ENCODE results near the gene CPA4.

Gene CPA4

GRCh38 chr7:130286881-130287280 is 6.1 kb upstream of the CPA4 start:
- Mint-ChIP-seq H3K36me3 (peaks cover 3% of the 10 kb centered on the region), H3K27me3 (no peaks in the 10 kb centered on the region), H3K9me3 (ENCODE audit: low read depth) (no peaks in the 10 kb centered on the region), H3K4me3 (no peak overlapping the region), H3K27ac (no peak overlapping the region), H3K4me1 (ENCODE audit: low read depth) (no peaks in the 10 kb centered on the region)

- no peaks in the 10 kb centered on the region for H3K4me1 Mint-ChIP-seq (ENCODE audit: low read depth)
- no peak overlapping the region for H3K27ac Mint-ChIP-seq
- H3K4me3 Mint-ChIP-seq = no peak overlapping the region
- peaks cover 3% of the 10 kb centered on the region for H3K36me3 Mint-ChIP-seq
- no peaks in the 10 kb centered on the region for H3K27me3 Mint-ChIP-seq
- no peaks in the 10 kb centered on the region for H3K9me3 Mint-ChIP-seq (ENCODE audit: low read depth)
Measured at GRCh38 chr7:130288168-130288567, 4.8 kb upstream of the CPA4 start.

GRCh38 chr7:130288829-130289228 is 4.1 kb upstream of the CPA4 start:
- peaks cover 3% of the 10 kb centered on the region for H3K36me3 Mint-ChIP-seq
- H3K27ac Mint-ChIP-seq = no peak overlapping the region
- no peaks in the 10 kb centered on the region for H3K27me3 Mint-ChIP-seq
- no peaks in the 10 kb centered on the region for H3K4me1 Mint-ChIP-seq (ENCODE audit: low read depth)
- no peaks in the 10 kb centered on the region for H3K9me3 Mint-ChIP-seq (ENCODE audit: low read depth)
- no peak overlapping the region for H3K4me3 Mint-ChIP-seq

GRCh38 chr7:130289478-130289877 is 3.5 kb upstream of the CPA4 start:
- no peaks in the 10 kb centered on the region for H3K9me3 Mint-ChIP-seq (ENCODE audit: low read depth)
- H3K36me3 Mint-ChIP-seq = no peaks in the 10 kb centered on the region
- H3K4me1 Mint-ChIP-seq (ENCODE audit: low read depth) = no peaks in the 10 kb centered on the region
- no peaks in the 10 kb centered on the region for H3K27me3 Mint-ChIP-seq
- H3K27ac Mint-ChIP-seq = no peak overlapping the region
- no peak overlapping the region for H3K4me3 Mint-ChIP-seq

- Mint-ChIP-seq H3K27ac (no peak overlapping the region), H3K4me1 (ENCODE audit: low read depth) (no peaks in the 10 kb centered on the region), H3K9me3 (ENCODE audit: low read depth) (no peaks in the 10 kb centered on the region), H3K4me3 (no peak overlapping the region), H3K27me3 (no peaks in the 10 kb centered on the region), H3K36me3 (no peaks in the 10 kb centered on the region)
Measured at GRCh38 chr7:130290745-130291144, 2.2 kb upstream of the CPA4 start.

GRCh38 chr7:130293521-130293920 is 560 bp downstream of the CPA4 start:
- Mint-ChIP-seq H3K4me1 (ENCODE audit: low read depth) (no peaks in the 10 kb centered on the region), H3K4me3 (no peak overlapping the region), H3K27me3 (no peaks in the 10 kb centered on the region), H3K9me3 (ENCODE audit: low read depth) (no peaks in the 10 kb centered on the region), H3K36me3 (no peaks in the 10 kb centered on the region), H3K27ac (no peak overlapping the region)

- Mint-ChIP-seq H3K4me1 (ENCODE audit: low read depth) (no peaks in the 10 kb centered on the region), H3K27ac (no peak overlapping the region), H3K9me3 (ENCODE audit: low read depth) (no peaks in the 10 kb centered on the region), H3K27me3 (no peaks in the 10 kb centered on the region), H3K4me3 (no peak overlapping the region), H3K36me3 (no peaks in the 10 kb centered on the region)
Measured at GRCh38 chr7:130294314-130294713, 1.4 kb downstream of the CPA4 start.

GRCh38 chr7:130296221-130296951 is 3.4 kb downstream of the CPA4 start:
- H3K36me3 Mint-ChIP-seq = no peaks in the 10 kb centered on the region
- no peaks in the 10 kb centered on the region for H3K4me1 Mint-ChIP-seq (ENCODE audit: low read depth)
- H3K27me3 Mint-ChIP-seq = no peaks in the 10 kb centered on the region
- H3K4me3 Mint-ChIP-seq = no peak overlapping the region
- H3K9me3 Mint-ChIP-seq (ENCODE audit: low read depth) = no peaks in the 10 kb centered on the region
- H3K27ac Mint-ChIP-seq = no peak overlapping the region

GRCh38 chr7:130297628-130298543 is 4.9 kb downstream of the CPA4 start:
- H3K27me3 Mint-ChIP-seq = no peaks in the 10 kb centered on the region
- no peak overlapping the region for H3K4me3 Mint-ChIP-seq
- no peaks in the 10 kb centered on the region for H3K4me1 Mint-ChIP-seq (ENCODE audit: low read depth)
- H3K27ac Mint-ChIP-seq = no peak overlapping the region
- no peaks in the 10 kb centered on the region for H3K36me3 Mint-ChIP-seq
- H3K9me3 Mint-ChIP-seq (ENCODE audit: low read depth) = no peaks in the 10 kb centered on the region

- Mint-ChIP-seq H3K27me3 (no peaks in the 10 kb centered on the region), H3K27ac (no peak overlapping the region), H3K4me1 (ENCODE audit: low read depth) (peaks cover 1% of the 10 kb centered on the region), H3K9me3 (ENCODE audit: low read depth) (no peaks in the 10 kb centered on the region), H3K36me3 (no peaks in the 10 kb centered on the region), H3K4me3 (no peak overlapping the region)
Measured at GRCh38 chr7:130298544-130299326, 5.8 kb downstream of the CPA4 start.

GRCh38 chr7:130299866-130300265 is 6.9 kb downstream of the CPA4 start:
- H3K4me3 Mint-ChIP-seq = no peak overlapping the region
- no peak overlapping the region for H3K27ac Mint-ChIP-seq
- H3K4me1 Mint-ChIP-seq (ENCODE audit: low read depth) = peaks cover 1% of the 10 kb centered on the region
- H3K27me3 Mint-ChIP-seq = no peaks in the 10 kb centered on the region
- H3K9me3 Mint-ChIP-seq (ENCODE audit: low read depth) = no peaks in the 10 kb centered on the region
- H3K36me3 Mint-ChIP-seq = no peaks in the 10 kb centered on the region

GRCh38 chr7:130301501-130302020 is 8.6 kb downstream of the CPA4 start:
- Mint-ChIP-seq H3K27ac (no peak overlapping the region), H3K36me3 (no peaks in the 10 kb centered on the region), H3K4me3 (no peak overlapping the region), H3K4me1 (ENCODE audit: low read depth) (peaks cover 1% of the 10 kb centered on the region), H3K27me3 (no peaks in the 10 kb centered on the region), H3K9me3 (ENCODE audit: low read depth) (no peaks in the 10 kb centered on the region)

- H3K4me3 Mint-ChIP-seq = no peak overlapping the region
- H3K36me3 Mint-ChIP-seq = no peaks in the 10 kb centered on the region
- no peak overlapping the region for H3K27ac Mint-ChIP-seq
- H3K9me3 Mint-ChIP-seq (ENCODE audit: low read depth) = no peaks in the 10 kb centered on the region
- peaks cover 1% of the 10 kb centered on the region for H3K4me1 Mint-ChIP-seq (ENCODE audit: low read depth)
- H3K27me3 Mint-ChIP-seq = no peaks in the 10 kb centered on the region
Measured at GRCh38 chr7:130302649-130303048, 9.7 kb downstream of the CPA4 start.

GRCh38 chr7:130303127-130303526 is 10.2 kb downstream of the CPA4 start:
- Mint-ChIP-seq H3K4me3 (no peak overlapping the region), H3K4me1 (ENCODE audit: low read depth) (peaks cover 1% of the 10 kb centered on the region), H3K9me3 (ENCODE audit: low read depth) (no peaks in the 10 kb centered on the region), H3K27ac (no peak overlapping the region), H3K27me3 (no peaks in the 10 kb centered on the region), H3K36me3 (no peaks in the 10 kb centered on the region)

- Mint-ChIP-seq H3K27ac (no peak overlapping the region), H3K36me3 (no peaks in the 10 kb centered on the region), H3K4me1 (ENCODE audit: low read depth) (peaks cover 1% of the 10 kb centered on the region), H3K27me3 (no peaks in the 10 kb centered on the region), H3K9me3 (ENCODE audit: low read depth) (no peaks in the 10 kb centered on the region), H3K4me3 (no peak overlapping the region)
Measured at GRCh38 chr7:130303551-130303950, 10.6 kb downstream of the CPA4 start.

All from activated naive CD8-positive, alpha-beta T cell (primary cell).